Common myeloid progenitor, CD34-positive (primary cell): ENCODE data around the gene MVK.

Experiments used
- CTCF ChIA-PET: fragments of 350-600 bp; sonication (Branson Sonifier 250); formaldehyde crosslinking; loops from one replicate; lab custom pipeline; 2021; ENCODE audit warnings: antibody characterized with exemption; lab: Charles Lee
- POLR2A ChIA-PET: fragments of 350-600 bp; sonication (Branson Sonifier 250); formaldehyde crosslinking; loops from one replicate; lab custom pipeline; 2021; ENCODE audit warnings: antibody characterized with exemption; lab: Charles Lee
- DNase-seq, 3 donors: peaks; one replicate each; pipeline versions ENCODE4 v3.0.0 to v3.0.0-alpha.2; 2013
- H3K27ac ChIP-seq, 2 experiments: 1 replicate in 1 of 2; 2 replicates in 1 of 2; pipeline ENCODE4 v1.7.0; 2013; ENCODE audit warnings: inconsistent platforms in 2 of 2, low read length in 2 of 2, mild to moderate bottlenecking in 2 of 2, low read depth in 1 of 2, moderate library complexity in 1 of 2; ENCODE audit not compliant: severe bottlenecking in 2 of 2, insufficient read depth in 1 of 2, poor library complexity in 1 of 2
- H3K27me3 ChIP-seq, 5 experiments: replicated peaks in 2 of 5; 1 replicate in 3 of 5; 2 replicates in 2 of 5; pipeline versions ENCODE4 v1.6.1 to v1.7.0; 2013; ENCODE audit warnings: low read length in 4 of 5, mild to moderate bottlenecking in 2 of 5, moderate library complexity in 2 of 5, inconsistent platforms in 1 of 5; ENCODE audit not compliant: insufficient read depth in 5 of 5, control insufficient read depth in 4 of 5
- H3K36me3 ChIP-seq, 4 experiments: 1 replicate in 2 of 4; 2 replicates in 2 of 4; pipeline versions ENCODE4 v1.6.1 to v1.7.0; 2013; ENCODE audit warnings: low read length in 3 of 4, control low read depth in 1 of 4, mild to moderate bottlenecking in 1 of 4; ENCODE audit not compliant: control insufficient read depth in 4 of 4, insufficient read depth in 4 of 4
- H3K4me1 ChIP-seq, 4 experiments: 1 replicate in 3 of 4; 2 replicates in 1 of 4; pipeline versions ENCODE4 v1.6.1 to v1.7.1; 2013; ENCODE audit warnings: low read length in 3 of 4, mild to moderate bottlenecking in 3 of 4, control low read depth in 1 of 4, inconsistent platforms in 1 of 4, moderate library complexity in 1 of 4; ENCODE audit not compliant: control insufficient read depth in 4 of 4, insufficient read depth in 4 of 4; ENCODE audit errors: control extremely low read depth in 1 of 4
- H3K4me3 ChIP-seq, 7 experiments: 1 replicate in 4 of 7; 2 replicates in 3 of 7; pipeline versions ENCODE4 v1.5.1 to v1.7.0; 2013; ENCODE audit warnings: mild to moderate bottlenecking in 7 of 7, low read length in 6 of 7, moderate library complexity in 6 of 7, inconsistent platforms in 2 of 7, low read depth in 2 of 7, control low read depth in 1 of 7; ENCODE audit not compliant: insufficient read depth in 4 of 7, control insufficient read depth in 1 of 7; ENCODE audit errors: extremely low read depth in 1 of 7
- H3K9me3 ChIP-seq, 5 experiments: 1 replicate in 4 of 5; 2 replicates in 1 of 5; pipeline versions ENCODE4 v1.6.1 to v1.7.1; 2013; ENCODE audit warnings: low read length in 4 of 5, mild to moderate bottlenecking in 2 of 5, inconsistent platforms in 1 of 5, low read depth in 1 of 5, moderate library complexity in 1 of 5; ENCODE audit not compliant: control insufficient read depth in 4 of 5, insufficient read depth in 2 of 5; ENCODE audit errors: control extremely low read depth in 1 of 5
- WGBS: methylation state at CpG from one replicate; pipeline ENCODE4 v1.1.5; 2013; ENCODE audit not compliant: insufficient coverage; 5-methylcytosine and 5-hydroxymethylcytosine counted together

The MVK gene

DNA sequence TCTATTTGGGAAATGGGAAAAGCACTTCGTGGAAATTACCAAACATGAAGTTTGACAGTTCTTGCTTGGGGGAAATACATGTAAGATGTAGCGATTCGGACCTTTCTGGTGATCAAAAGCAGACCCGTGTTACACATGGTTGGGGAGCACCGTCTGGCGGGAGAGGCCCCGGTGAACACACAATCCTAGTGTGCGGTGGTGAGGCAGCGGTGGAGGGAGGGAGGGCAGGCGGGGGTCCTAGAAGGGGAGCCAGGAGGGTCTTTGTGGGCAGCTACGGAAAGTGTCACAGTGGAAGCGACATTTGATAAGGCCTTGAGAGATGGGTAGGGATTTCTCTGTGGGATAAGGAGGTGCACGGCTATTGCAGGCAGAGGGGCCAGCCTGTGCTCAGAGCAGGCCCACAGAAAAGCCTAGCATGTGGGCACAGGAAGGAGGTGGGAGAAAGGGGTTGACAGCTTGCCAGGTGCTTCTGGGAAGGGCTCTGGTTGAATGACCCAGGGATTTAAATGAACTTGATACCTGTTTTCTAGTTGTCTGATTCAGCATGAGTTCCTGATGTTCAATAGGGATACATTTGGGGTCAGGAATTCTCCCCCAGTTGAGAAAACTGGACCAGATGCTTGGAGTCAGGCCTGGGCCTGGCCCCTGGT is 7.2 kb downstream of the MVK start:
- peaks cover 3 to 85% (median 35%) of the 10 kb centered on the region in 4 experiments for H3K36me3 ChIP-seq
- no peaks in the 10 kb centered on the region for H3K9me3 ChIP-seq
- H3K27me3 ChIP-seq = no peaks in the 10 kb centered on the region
- no peak for DNase-seq
- WGBS = 95% methylated on average over 12 of the region's 13 CpGs
- ChIA-PET POLR2A (no interaction called here), CTCF (interaction anchor here (1.1 kb wide), 1 partner anchor 196 kb away, joined by 3 read pairs; no protein-coding TSS in a partner anchor)
- no peak overlapping the region for H3K27ac ChIP-seq
- no peaks in the 10 kb centered on the region for H3K4me1 ChIP-seq
- no peak overlapping the region for H3K4me3 ChIP-seq

DNA sequence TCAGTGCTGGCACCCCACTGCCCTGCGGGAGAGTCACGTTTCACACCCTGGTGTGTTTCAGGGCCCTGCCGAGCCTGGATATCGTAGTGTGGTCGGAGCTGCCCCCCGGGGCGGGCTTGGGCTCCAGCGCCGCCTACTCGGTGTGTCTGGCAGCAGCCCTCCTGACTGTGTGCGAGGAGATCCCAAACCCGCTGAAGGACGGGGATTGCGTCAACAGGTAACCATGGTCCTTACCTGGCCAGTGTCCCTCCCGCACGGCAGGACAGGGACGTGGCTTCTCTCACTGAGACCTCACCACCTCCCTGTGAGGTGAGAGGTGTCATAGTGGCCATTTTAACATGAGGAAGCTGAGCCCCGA is 7.7 kb downstream of the MVK start:
- ChIA-PET POLR2A (no interaction called here), CTCF (interaction anchor here (1.1 kb wide), 1 partner anchor 195 kb away, joined by 3 read pairs; no protein-coding TSS in a partner anchor)
- 94% methylated on average over 11 of the region's 18 CpGs for WGBS
- Histone ChIP-seq H3K27ac (no peak overlapping the region), H3K4me1 (no peaks in the 10 kb centered on the region), H3K27me3 (no peaks in the 10 kb centered on the region), H3K9me3 (no peaks in the 10 kb centered on the region), H3K36me3 (peaks cover 3 to 85% (median 34%) of the 10 kb centered on the region in 4 experiments), H3K4me3 (no peak overlapping the region)
- no peak for DNase-seq

DNA sequence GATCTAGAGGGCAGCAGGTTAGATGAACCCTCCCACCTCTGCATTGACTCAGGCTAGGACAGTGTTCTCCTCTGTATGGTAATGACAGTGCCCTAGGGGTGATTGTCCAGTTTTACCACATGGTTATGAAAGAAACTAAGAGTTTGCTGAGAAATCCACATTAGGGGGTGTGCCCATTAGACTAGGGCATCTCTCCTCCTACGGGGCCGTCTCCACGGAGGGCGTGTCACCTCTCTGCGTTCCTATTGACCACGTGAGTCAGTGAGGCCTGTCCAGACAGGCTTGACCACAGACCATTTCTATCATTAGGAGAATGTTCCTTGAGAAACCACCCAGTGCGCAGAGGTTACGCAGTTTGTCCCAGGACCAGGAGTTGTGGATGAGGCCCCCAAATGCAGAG is 8.3 kb downstream of the MVK start:
- Histone ChIP-seq H3K9me3 (no peaks in the 10 kb centered on the region), H3K4me1 (no peaks in the 10 kb centered on the region), H3K4me3 (no peak overlapping the region), H3K36me3 (peaks cover 3 to 87% (median 37%) of the 10 kb centered on the region in 4 experiments), H3K27me3 (no peaks in the 10 kb centered on the region), H3K27ac (no peak overlapping the region)
- CTCF ChIA-PET = interaction anchor here (1.1 kb wide), 1 partner anchor 195 kb away, joined by 3 read pairs; no protein-coding TSS in a partner anchor
- WGBS = 98% methylated on average over 8 of the region's 8 CpGs
- DNase-seq = no peak
- POLR2A ChIA-PET = no interaction called here

DNA sequence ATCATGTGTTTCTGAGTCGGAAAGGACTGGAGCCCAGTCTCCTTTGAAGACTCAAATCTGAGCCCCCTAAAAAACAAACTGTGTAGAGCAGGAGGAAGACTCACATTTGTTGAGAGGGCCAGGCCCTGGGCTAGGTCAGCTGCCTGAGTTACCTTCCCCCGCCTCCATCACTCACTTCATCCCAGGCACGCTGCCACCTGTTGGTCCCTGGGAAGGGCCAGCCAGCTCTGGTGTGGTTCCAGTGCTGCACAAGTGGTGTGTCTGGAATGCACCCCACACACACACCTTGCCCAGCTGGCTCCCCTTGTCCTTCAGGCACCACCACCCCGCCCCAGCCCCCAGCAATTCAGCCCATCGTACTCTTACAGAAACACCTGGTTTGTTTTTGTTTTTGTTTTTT is 9.0 kb downstream of the MVK start:
- H3K27ac ChIP-seq = no peak overlapping the region
- no peaks in the 10 kb centered on the region for H3K9me3 ChIP-seq
- 100% methylated on average over 1 of the region's 5 CpGs for WGBS
- H3K4me1 ChIP-seq = no peaks in the 10 kb centered on the region
- H3K36me3 ChIP-seq = peaks cover 3 to 87% (median 39%) of the 10 kb centered on the region in 4 experiments
- DNase-seq = no peak
- POLR2A ChIA-PET = no interaction called here
- H3K27me3 ChIP-seq = no peaks in the 10 kb centered on the region
- no peak overlapping the region for H3K4me3 ChIP-seq
- CTCF ChIA-PET = no interaction called here

DNA sequence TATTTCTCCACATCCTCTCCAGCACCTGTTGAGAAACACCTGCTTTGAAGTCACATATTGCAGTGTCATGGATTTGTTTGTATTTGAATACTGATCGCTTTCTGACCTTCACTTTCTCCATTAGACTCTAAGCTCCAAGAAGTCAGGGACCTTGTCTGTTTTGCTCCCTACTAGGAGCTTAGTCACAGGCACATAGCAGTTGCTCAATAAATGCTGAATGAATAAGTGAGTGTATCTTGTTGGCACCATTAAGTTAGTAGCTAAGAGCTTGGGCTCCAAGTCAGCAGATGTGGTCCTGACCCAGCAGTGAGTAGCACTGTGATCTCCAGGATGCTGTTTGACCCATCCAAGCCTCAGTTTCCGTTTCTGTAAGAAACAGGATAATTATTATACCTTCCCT is 10.1 kb downstream of the MVK start:
- Histone ChIP-seq H3K36me3 (peaks cover under 1 to 87% (median 37%) of the 10 kb centered on the region in 4 experiments), H3K27ac (no peak overlapping the region), H3K9me3 (no peaks in the 10 kb centered on the region), H3K27me3 (no peaks in the 10 kb centered on the region), H3K4me3 (no peak overlapping the region), H3K4me1 (no peaks in the 10 kb centered on the region)
- WGBS = 100% methylated on average over 1 of the region's 2 CpGs
- ChIA-PET CTCF (interaction anchor here (0.9 to 7.4 kb wide), 2 partner anchors 9 to 15 kb away, joined by 3 to 39 read pairs; no protein-coding TSS in a partner anchor), POLR2A (no interaction called here)
- DNase-seq = no peak

DNA sequence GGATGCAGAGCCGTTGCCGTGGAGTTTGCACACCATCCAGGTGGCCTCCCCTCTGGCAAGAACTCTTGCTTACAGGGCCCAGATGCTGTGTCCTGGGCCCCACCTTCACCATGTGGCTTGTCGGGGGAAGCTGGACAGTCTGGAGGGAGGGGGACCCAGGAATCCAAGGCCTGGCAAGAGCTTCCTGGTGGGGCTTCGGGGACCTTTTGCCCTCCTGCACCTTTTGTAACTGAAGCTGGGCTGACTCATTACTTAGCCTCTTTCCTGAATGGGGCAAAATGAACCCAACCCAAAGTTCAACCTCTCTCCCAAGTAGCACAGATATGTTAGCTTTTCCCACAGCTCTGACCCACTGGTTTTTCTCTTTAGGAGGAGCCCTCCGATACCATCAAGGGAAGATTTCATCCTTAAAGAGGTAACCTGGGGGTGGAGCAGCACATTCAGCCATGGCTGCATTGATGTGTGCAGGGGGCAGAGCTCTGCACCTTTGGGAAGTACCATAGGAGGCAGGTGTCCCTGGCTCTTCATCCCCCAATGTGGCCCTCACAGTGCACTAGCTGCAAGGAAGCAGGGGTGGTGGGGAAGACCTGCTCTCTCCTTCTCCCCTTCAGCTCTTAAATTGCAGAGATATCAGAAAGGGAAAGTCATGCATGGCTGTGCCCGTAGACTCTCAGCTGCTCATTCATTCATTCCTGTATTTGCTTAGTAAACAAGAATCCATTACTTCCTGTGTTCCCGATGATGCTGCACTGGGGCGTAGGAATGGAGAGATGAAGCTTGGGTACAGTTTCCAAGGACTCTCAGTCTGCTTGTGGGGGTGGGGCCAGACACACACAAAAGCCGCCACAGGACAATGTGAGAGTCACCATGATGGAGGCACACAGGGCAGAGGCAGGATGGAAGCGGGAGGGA is 13.0 kb downstream of the MVK start:
- Histone ChIP-seq H3K27ac (no peak overlapping the region), H3K36me3 (peaks cover 0 to 88% (median 20%) of the 10 kb centered on the region in 4 experiments), H3K4me3 (no peak overlapping the region), H3K27me3 (no peaks in the 10 kb centered on the region), H3K4me1 (no peaks in the 10 kb centered on the region), H3K9me3 (no peaks in the 10 kb centered on the region)
- ChIA-PET POLR2A (no interaction called here), CTCF (interaction anchor here (1.4 to 7.4 kb wide), 3 partner anchors 8 to 189 kb away, joined by 4 to 39 read pairs (median 8); no protein-coding TSS in a partner anchor)
- DNase-seq = no peak
- 99% methylated on average over 10 of the region's 10 CpGs for WGBS
